NCI-H82 treated with DMSO at 0.1 percent for 48 hours (cell line): ENCODE data around the gene SDK1.

Experiments
- DNase-seq: peaks from one replicate; lab custom pipeline; 2025; ENCODE audit not compliant: unreplicated experiment; lab: John Stamatoyannopoulos, UW

Gene SDK1

DNA sequence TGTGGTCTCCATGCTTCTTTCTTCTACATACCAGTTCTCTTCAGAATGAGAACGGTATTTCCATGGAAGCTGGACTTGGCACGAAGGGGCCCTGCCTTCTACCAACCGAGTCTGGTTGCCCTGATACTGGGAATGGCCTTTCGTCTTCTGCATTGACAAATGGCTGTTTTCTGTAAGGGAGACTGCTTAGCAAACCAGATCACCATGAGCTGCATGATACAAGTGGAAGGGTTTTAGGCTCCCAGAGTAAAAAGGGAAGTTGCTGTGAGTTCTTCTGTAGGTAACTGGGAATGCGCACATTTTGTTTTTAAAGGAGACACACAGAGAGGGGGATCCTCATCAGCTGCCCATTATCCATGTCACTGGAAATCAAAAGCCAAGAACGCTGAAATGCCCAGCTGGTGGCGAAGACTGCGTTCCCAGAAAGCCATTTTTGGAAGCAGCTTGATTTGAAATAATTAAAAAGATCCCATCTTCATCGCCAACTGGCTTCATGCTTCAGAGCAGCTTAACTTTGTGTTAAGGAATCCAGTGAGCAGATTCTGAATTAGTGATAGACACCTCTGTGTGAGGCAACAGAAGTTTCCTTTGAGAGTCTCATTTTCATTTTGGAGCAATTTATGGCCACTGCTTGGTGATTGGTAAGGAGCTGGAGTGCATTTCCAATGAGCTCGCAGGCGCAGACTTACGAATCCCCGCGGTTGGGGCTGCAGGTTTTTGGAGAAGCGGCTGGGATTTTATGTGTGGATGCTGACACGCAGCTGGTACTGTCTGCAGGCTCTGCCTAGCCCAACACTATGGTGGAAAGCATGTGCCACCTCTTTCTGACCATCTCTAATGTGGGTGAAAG is 708.4 kb downstream of the SDK1 start:
- DNase-seq = no peak

DNA sequence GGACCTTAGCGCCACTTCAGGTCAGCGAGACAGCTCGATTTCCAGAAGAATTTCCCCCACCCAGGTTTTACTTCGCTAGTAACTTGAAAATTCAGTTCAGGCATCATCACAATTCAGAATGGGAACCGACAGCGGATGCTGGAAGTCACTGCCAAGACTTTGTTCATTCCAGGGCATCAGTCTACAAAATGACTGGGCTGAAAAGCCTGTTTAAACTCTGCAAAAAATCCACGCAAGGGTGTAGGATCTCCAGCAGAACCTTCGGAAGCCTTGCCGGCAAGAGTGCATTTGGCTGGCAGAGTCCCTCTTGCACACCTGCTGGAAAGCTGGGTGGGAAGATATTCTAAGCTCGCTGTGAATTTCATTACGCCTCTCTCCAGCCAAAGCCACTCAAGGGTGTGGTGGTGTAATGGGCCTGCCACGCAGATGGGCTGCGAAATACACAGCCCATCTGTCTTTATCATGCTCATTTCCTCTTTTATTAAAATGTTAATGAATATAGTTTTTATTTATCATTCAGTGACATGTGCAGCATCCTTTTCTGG is 709.1 kb downstream of the SDK1 start:
- DNase-seq = no peak

GRCh38 chr7:4010923-4011656 is 710.0 kb downstream of the SDK1 start:
- no peak for DNase-seq

- DNase-seq = no peak
These were observed 712.7 kb downstream of the SDK1 start for GRCh38 chr7:4013793-4014192.

DNA sequence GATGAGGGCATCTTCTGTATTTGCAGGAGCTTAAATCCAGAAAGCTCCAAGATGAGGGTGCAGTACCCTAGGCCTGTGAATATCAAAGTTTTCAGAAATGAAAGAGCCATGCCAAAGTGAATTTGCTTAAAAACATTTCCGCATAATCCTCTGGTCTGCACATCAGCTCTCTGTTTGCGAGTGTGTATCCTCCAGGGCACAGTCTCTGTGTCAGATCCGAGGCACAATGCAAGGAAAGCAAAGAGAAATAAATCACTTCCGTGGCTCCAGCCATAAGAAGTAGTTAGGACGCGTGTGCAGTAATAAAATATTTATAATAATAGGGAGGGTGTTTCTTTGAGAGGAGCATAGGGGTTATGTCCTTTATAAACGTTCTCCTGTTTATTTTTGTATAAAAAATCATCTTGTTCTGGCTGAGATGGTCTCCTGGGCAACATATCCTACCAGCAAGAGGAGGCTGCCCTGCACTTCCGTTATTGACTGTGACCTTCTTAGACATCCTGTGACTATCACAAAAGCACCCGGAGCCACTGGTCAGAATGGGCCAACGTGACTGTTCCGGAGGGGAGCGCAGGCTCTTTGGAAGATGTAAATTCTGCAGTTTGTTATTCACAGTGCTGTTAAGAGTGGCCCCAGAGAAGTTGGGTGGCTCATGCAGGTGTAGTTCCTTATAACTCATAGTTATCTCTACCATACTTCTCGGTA is 713.4 kb downstream of the SDK1 start:
- DNase-seq = no peak

GRCh38 chr7:4015371-4015770 is 714.3 kb downstream of the SDK1 start:
- DNase-seq = no peak

GRCh38 chr7:4015996-4016395 is 714.9 kb downstream of the SDK1 start:
- no peak for DNase-seq

- no peak for DNase-seq
These were observed 716.0 kb downstream of the SDK1 start for GRCh38 chr7:4017081-4017480.

DNA sequence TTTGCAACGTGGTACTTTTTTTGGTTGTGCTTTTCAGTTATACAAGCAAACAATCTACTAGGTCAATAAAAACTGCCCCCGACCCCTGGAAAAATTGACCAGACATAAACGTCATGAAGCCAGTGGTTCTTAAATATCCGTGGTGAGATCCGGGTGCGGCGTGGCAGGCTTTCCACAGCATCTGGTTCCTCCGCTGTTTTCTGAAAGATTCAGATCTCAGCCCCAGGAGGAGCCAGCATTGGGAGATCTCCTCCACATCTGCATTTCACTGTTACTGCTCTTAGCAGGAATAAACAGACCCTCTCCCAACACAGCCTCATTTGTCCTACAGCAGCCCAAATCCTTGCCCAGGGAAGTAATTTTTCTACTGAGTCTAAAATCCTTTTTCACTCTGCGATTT is 716.7 kb downstream of the SDK1 start:
- no peak for DNase-seq

DNA sequence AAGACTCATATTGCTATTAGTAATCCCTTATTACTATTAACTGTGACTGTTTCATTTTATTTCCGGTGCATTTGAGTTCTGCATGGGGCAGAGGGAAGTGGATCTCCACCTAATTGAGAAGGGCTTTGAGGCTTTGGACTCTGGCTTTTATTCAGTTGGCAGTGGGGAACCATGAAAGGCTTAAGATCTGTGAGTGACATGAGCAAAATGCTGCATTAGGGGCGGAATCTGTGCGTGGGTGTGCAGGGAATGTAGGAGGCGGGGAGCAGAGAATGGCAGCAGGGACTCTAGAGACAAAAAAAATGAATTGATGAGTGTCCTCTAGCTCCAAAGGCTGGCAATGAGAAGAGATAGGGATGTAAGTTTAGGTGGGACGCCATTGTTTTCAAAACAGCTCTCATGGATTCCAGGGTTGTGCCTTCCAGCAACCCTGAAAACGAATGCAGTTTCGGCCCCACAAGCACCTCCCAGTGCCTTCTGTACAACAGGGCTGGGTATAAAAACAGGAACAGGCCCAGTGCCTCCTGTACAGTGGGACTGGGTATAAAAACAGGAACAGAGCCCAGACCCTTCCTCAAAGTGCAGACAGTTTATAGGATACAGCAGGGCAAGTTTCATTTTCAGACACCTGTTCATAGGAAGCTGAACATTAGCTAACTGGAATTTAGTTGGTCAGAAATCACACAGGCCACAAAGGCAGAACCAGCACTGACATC is 717.7 kb downstream of the SDK1 start:
- no peak for DNase-seq

DNA sequence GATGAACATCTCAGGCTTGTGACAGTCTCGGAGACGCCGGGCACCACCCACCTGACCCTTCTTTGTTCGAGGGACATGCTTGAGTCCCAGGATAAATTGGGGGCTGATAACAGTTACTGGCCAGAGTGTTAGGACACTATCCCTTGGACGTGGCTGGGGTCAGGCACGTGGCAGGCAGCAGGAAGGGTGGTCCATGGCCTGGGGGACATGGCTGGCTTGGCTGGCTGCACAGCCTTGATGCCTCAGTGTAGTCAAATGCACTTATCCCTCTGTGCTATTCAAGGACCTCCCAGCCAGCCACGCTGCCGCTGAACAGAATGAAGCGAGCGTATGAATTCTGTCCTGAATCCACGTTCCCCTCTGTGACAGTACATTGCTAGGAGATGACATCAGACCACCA is 719.0 kb downstream of the SDK1 start:
- no peak for DNase-seq

GRCh38 chr7:4021413-4021812 is 720.4 kb downstream of the SDK1 start:
- DNase-seq = no peak

GRCh38 chr7:4022265-4022664 is 721.2 kb downstream of the SDK1 start:
- no peak for DNase-seq

DNA sequence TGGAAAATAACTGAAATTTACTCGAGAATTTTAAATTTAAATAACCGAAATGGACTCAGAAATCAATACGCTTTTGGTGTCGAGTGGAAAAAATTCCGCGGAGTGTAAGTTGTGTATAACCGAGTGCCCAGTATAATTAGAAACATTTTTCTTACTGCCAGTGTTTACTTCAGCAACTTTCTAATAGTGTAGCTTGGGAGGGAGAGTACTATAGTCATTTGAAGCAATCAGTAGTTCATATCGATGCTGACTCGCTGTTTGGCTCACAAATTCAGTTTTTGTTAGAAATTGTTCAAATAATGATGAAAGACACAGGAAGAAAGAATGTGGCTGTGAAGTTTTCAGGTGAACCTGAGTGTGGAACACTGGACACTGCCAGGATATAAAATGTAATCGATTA is 722.5 kb downstream of the SDK1 start:
- DNase-seq = no peak

DNA sequence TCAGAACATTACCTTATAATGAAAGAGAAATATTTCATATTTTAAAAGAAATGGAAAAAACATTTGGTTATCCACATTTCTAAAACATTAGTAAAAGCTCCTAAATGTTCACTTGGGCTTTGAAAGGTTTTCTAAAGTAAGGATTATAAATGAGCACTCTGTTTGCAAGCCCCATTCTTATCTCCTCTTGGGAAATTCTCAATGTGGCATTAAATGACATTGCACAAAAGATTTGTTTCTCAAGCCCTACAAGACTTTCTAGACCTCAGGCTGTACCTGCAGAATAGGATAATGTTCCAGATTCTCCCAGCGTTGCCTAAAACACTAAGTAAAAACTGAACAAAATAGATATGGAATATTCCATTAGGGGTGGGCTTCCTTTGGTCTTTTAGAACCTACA is 723.1 kb downstream of the SDK1 start:
- DNase-seq = no peak

DNA sequence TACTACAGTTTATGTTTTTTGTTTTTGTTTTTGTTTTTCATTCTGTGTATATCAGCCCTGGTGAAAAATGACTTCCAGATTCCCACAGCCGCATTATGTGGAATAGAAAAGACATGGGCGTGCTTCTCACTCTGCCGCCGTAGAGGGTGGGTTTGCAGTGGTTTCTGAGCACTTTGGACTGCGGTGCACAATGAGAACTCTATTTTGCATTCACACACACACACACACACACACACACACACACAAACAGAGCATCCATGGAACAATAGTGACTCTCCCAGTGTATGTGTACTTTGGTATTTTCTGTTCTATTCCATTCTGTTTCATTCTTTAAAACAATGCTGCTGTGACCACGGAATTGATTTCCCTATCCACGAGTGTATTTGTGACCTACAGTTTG is 723.8 kb downstream of the SDK1 start:
- DNase-seq = no peak

- DNase-seq = no peak
These were observed 724.2 kb downstream of the SDK1 start for GRCh38 chr7:4025210-4025609.

DNA sequence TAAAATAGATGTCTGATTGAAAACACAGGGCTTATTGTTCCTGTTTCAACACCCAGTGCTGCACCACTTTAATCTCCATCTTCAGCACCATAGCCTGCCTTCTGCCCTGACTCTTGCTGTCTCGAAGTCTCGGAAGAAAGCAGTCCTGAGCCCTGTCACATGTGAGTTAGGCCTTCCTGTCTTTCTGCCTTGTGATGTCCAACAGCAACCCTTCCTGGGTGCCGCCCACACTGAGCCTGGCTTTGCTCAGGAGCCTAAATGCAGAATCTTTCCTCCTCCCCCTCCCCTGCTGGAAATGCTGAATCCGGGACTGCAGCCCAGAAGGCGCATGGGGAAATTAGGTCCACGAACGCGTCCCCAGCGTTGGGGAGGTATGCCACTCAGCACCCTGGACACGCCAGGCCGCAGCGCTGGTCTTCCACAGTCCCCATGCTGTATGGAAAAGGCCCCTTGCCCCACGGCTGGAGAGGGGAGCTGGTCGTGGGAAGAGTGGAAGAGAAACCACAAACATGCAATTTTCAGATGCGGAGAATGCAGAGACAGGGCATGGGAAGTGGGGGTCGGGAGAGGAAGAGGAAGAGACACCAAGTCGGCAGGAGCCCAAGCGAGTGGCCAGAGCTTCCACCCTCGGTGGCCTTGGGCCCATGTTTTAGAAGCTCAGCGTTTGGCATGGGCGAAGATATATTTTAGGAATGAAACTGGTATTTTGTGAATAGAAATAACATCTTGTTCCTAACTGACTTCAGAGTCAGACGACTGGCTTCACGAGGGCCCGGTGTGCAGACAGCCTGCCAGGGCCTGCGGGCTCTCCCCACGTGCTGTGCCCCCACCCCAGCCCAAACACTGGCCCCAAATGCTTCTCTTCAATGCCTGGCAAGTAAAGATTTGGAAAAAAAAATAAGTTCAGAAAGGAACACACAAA is 724.9 kb downstream of the SDK1 start:
- no peak for DNase-seq

- DNase-seq = no peak
These were observed 726.0 kb downstream of the SDK1 start for GRCh38 chr7:4026941-4027486.

- DNase-seq = no peak
These were observed 727.2 kb downstream of the SDK1 start for GRCh38 chr7:4028221-4028620.
